GM12873 (cell line): ENCODE results near the gene HLA-DRA.

Experiments
- TF ChIP-seq, protein P1 (sequence below): IDR thresholded peaks from 2 replicates; pipeline ENCODE4 v1.5.1; 2012; ENCODE audit warnings: low read depth, mild to moderate bottlenecking, moderate library complexity, low read length, control low read depth; ENCODE audit not compliant: insufficient read depth; ENCODE audit errors: missing control alignments

HLA-DRA gene

DNA sequence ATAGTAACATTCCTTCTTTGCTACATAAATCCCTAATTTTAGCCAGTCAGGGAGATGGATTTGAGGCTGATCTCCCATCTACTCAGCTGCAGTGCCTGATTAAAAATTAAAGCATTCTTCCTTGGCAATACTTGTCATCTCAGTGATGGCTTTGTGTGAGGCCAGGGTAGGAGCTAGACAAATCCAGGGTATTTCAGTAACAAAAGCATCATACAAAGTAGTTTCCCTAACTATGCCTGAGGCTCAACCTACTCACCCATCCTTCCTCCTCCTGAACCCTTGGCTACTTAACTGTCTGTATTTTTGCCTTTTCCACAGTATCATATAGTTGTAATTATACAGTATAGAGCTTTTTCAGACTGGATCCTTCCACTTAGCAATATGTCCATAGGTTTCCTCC, 52.7 kb downstream of the HLA-DRA start:
- TF ChIP-seq, protein P1, sequence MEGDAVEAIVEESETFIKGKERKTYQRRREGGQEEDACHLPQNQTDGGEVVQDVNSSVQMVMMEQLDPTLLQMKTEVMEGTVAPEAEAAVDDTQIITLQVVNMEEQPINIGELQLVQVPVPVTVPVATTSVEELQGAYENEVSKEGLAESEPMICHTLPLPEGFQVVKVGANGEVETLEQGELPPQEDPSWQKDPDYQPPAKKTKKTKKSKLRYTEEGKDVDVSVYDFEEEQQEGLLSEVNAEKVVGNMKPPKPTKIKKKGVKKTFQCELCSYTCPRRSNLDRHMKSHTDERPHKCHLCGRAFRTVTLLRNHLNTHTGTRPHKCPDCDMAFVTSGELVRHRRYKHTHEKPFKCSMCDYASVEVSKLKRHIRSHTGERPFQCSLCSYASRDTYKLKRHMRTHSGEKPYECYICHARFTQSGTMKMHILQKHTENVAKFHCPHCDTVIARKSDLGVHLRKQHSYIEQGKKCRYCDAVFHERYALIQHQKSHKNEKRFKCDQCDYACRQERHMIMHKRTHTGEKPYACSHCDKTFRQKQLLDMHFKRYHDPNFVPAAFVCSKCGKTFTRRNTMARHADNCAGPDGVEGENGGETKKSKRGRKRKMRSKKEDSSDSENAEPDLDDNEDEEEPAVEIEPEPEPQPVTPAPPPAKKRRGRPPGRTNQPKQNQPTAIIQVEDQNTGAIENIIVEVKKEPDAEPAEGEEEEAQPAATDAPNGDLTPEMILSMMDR, result no peak
